HG02678 (cell line): ENCODE data around the gene ZFYVE21.

Source experiments
- ATAC-seq: cut with Tn5 transposase; IDR thresholded peaks from one replicate; pipeline ENCODE4 v1.9.1; 2021; ENCODE audit warnings: mild to moderate bottlenecking, moderate library complexity; ENCODE audit not compliant: unreplicated experiment

ZFYVE21 gene

GRCh38 chr14:103735815-103736545 lies 20.4 kb downstream of the ZFYVE21 start:
- no peak for ATAC-seq

GRCh38 chr14:103736546-103737431 lies 21.2 kb downstream of the ZFYVE21 start:
- ATAC-seq = no peak

- ATAC-seq = no peak
Measured at GRCh38 chr14:103737432-103738045, 21.9 kb downstream of the ZFYVE21 start.

- ATAC-seq = no peak
Measured at GRCh38 chr14:103738166-103738565, 22.6 kb downstream of the ZFYVE21 start.

- no peak for ATAC-seq
Measured at GRCh38 chr14:103738701-103739451, 23.3 kb downstream of the ZFYVE21 start.

GRCh38 chr14:103739466-103739792 lies 23.8 kb downstream of the ZFYVE21 start:
- ATAC-seq = no peak

- no peak for ATAC-seq
Measured at GRCh38 chr14:103739793-103740501, 24.3 kb downstream of the ZFYVE21 start.

GRCh38 chr14:103740991-103741689 lies 25.5 kb downstream of the ZFYVE21 start:
- no peak for ATAC-seq

GRCh38 chr14:103741876-103742275 lies 26.3 kb downstream of the ZFYVE21 start:
- ATAC-seq = no peak

- ATAC-seq = no peak
Measured at GRCh38 chr14:103742499-103743255, 27.1 kb downstream of the ZFYVE21 start.

- ATAC-seq = no peak
Measured at GRCh38 chr14:103743691-103744090, 28.1 kb downstream of the ZFYVE21 start.

- ATAC-seq = no peak
Measured at GRCh38 chr14:103744621-103745395, 29.2 kb downstream of the ZFYVE21 start.

- no peak for ATAC-seq
Measured at GRCh38 chr14:103745424-103745823, 29.8 kb downstream of the ZFYVE21 start.

- ATAC-seq = no peak
Measured at GRCh38 chr14:103746701-103747100, 31.1 kb downstream of the ZFYVE21 start.

- ATAC-seq = no peak
Measured at GRCh38 chr14:103748534-103748857, 32.9 kb downstream of the ZFYVE21 start.

- ATAC-seq = no peak
Measured at GRCh38 chr14:103749452-103749851, 33.8 kb downstream of the ZFYVE21 start.

GRCh38 chr14:103749860-103750259 lies 34.2 kb downstream of the ZFYVE21 start:
- no peak for ATAC-seq

GRCh38 chr14:103753774-103754173 lies 38.2 kb downstream of the ZFYVE21 start:
- ATAC-seq = no peak
